D721Med (cell line): ENCODE measurements around the gene ATCAY.
"Not testable (repeated sequence)": the region's sequence is repeated elsewhere in the genome, so short reads cannot be mapped to it uniquely, and the experiment has no call there.

Experiments used
- DNase-seq: peaks from one replicate; pipeline ENCODE4 v3.0.0; 2011; ENCODE audit warnings: low spot score; ENCODE audit not compliant: insufficient read length
- FAIRE-seq: peaks from 2 replicates; lab custom pipeline; 2011; peaks lifted over from hg19 to GRCh38; lab: Jason Lieb, UNC
- TF ChIP-seq, protein P1 (sequence below): IDR thresholded peaks from 2 replicates; pipeline ENCODE4 v1.5.1; 2012; ENCODE audit warnings: mild to moderate bottlenecking, control low read depth; ENCODE audit not compliant: insufficient read depth; ENCODE audit errors: missing control alignments

Gene ATCAY

DNA sequence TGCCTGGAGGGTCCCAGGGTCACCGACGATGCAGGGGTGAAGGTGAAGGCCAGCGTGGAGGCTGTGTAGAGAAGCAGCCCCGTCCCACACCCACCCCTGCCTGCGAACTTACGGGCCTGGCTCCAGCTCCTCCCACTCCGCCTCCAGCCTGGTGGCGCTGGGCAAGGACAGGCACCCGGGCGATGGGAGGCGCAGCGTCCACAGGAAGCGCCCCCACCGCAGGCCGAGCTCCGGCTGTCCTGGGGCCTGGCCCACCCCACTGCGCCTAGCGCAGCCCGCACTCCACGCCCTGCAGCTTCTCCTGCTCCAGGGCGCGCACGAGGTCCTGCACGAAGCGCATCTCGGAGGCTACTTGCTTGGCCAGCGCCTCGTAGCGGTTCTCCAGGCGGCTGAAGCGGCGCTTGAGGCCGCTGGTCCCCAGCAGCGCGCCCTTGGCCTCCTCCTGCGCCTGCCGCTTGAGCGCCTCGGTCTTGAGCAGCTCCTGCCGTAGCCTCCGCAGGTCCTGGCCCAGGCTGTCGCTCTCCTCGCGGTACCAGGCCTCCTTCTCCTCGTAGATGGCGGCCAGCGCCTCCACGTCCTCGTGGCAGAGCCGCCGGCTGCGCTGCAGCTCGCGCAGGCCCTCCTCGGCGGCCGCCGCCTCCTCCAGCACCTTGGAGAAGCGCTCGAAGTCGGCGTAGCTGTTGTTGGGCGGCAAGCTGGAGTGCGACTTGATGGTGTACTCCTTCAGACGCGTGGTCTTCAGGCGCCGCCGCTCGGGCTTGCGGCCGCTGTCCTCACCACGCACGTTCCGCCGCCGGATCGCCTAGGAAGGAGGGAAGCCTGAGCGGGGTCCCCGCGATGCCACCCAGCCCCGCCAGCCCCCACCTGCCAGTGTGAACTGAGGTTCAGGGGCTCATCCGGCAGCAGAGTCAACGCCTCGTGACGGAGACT lies 78.6 kb downstream of the ATCAY start:
- FAIRE-seq = no peak
- TF ChIP-seq, protein P1, sequence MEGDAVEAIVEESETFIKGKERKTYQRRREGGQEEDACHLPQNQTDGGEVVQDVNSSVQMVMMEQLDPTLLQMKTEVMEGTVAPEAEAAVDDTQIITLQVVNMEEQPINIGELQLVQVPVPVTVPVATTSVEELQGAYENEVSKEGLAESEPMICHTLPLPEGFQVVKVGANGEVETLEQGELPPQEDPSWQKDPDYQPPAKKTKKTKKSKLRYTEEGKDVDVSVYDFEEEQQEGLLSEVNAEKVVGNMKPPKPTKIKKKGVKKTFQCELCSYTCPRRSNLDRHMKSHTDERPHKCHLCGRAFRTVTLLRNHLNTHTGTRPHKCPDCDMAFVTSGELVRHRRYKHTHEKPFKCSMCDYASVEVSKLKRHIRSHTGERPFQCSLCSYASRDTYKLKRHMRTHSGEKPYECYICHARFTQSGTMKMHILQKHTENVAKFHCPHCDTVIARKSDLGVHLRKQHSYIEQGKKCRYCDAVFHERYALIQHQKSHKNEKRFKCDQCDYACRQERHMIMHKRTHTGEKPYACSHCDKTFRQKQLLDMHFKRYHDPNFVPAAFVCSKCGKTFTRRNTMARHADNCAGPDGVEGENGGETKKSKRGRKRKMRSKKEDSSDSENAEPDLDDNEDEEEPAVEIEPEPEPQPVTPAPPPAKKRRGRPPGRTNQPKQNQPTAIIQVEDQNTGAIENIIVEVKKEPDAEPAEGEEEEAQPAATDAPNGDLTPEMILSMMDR = no peak
- DNase-seq = no peak

DNA sequence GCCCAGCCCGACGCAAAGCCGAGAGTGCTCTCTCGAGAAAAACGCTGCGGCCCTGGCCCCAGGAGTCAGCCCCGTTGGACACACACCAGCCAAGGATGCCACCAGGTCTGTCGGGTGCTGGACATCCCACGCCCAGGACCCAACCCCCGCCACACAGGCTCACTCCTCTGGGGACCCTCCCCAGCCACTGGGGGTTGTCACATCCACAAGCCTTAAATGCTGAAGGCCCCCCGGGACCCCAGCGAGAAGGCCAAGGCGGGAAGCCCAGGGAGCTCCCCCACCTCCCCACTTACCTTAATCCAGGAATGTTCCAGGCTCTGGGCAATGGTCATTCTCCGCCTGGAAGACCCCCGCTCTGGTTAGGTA lies 79.3 kb downstream of the ATCAY start:
- TF ChIP-seq, protein P1 = no peak
- FAIRE-seq (no peak), DNase-seq (no peak)

DNA sequence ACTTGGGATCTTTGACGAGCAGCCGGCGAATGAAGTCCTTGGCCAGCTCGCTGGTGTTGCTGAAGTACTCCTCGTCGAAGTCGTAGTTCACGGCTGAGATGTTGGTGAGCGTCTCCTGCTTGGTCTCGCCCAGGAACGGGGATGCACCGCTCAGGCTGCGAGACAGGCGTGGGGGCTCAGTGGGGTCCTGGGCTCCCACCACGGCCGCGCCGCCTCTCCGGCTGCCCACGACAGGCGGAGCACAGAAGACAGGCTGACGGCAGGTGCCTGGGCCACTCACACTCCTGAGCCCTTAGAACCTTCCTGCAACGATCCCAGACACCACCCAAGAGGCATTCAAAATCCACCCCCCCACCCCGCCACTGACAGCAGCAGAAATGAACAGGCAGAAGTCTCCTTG lies 80.5 kb downstream of the ATCAY start:
- TF ChIP-seq, protein P1 = no peak
- DNase-seq = no peak
- FAIRE-seq = no peak

DNA sequence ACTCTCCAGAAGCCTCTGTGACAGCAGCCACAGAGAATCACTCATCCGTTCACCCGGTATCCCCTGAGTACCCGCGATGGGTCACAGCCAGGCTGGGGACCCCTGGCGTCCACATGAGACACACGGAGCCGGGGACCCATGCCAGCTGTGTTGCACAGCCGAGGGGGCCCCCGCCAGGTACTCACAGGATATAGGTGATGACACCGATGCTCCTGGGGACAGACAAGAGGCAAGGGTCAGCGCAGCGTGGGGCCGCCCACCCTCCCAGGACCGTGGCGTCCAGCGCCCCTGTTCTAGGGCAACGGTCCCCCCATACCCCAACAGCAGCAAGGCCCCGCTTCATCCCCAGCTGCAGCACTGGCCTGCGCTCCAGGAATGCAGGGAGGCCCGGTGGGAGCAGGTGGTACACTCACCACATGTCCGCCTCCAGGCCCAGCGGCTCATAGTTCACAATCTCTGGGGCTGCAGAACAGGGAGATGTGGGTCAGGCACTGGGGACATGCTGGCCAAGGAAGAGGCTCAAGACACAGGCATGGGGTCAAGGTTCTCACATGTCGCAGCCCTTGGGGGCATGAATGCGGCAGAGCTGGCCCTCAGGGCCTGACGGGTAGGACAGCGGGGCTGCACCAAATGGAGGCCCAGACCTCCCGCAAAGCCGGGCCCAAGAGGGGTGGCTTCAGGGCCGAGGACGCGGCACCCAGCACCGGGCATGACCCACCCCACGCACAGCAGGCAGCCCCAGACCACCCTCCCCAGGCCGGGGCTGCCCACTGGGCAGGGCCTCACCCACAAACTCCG lies 83.2 kb downstream of the ATCAY start:
- TF ChIP-seq, protein P1 = no peak
- DNase-seq (no peak), FAIRE-seq (no peak)

DNA sequence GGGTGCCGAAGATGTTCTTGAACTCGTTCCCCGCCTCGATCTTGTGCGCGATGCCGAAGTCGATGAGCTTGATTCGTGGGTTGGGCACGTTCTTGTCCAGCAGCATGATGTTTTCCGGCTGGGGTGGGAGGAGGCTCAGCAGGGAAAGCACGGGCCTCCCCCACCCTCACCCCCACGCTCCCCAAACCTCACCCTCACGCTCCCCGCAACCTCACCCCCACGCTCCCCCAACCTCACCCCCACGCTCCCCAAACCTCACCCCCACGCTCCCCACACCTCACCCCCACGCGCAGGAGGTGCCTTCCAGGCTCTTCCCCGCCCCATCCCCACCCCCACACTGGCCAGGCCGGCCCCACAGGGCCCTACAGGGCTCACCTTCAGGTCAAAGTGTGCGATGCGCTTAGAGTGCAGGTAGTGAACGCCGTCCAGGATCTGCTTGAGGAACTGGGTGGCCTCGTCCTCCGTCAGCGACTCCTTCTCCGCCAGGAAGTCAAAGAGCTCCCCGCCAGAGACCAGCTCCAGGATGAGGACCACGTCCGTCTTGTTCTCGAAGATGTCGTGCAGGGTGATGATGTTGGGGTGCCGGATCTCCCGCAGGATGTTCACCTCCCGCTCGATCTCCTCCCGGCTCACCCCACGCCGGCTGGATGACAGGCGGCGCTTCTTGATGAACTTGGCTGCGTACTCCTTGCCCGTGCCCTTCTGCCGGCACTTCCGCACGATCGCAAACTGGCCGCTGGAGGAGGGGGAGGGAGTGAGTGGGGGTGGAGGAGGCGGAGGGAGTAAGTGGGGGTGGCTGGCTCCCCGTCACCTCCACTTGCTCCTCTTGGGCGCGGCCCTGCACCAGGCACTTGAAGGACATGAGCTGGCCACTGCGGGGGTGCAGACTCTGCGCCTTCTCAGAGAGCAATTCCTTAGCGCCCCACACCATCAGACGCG lies 84.0 kb downstream of the ATCAY start:
- FAIRE-seq (no peak), DNase-seq (no peak)
- TF ChIP-seq, protein P1 = no peak

DNA sequence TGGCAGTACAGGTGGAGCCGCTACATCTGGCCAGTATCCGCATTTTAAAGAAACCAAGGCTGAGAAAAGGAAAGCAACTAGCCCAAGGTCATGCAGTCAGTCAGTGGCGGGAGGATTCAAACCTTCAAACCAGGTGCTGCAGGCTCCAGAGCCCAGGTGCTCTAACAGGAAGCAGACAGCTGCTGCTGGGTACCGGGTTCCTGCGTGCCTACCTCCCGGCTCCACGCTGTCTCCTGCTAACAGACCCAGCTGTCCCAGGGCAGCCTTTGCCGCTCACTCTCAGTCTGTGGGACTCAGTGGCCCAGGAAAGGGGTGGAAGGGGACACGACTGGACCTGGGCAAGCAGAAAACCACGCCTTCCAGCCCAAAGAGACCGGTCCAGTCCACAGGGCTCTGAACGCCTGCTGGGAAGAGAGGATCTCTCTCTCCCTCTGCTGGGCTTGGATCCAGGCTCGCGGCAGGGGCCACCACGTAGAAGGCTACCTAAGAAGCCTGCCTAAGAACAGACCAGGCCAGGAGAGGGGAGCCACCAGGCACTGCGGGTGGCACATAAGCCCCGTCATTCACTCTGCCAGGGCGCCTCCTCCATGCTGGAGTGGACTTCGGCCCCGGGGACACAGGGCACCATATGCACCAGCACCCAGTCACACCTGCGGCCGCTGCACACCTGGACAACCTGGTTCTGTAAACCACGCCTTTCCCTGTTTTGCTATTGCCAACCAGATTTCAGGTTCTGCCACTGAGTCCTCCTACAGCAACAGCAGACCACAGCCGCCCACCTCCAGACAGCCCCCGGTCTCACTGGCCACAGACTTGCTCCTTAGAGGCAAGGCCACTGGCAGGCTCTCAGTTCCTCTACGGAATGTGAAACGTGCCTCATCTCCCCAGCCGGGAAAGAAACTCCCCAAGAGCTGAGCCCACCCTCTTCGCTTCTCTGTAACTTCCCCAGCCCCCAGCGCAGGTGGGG lies 85.8 kb downstream of the ATCAY start:
- FAIRE-seq (no peak), DNase-seq (no peak)
- TF ChIP-seq, protein P1 = no peak

DNA sequence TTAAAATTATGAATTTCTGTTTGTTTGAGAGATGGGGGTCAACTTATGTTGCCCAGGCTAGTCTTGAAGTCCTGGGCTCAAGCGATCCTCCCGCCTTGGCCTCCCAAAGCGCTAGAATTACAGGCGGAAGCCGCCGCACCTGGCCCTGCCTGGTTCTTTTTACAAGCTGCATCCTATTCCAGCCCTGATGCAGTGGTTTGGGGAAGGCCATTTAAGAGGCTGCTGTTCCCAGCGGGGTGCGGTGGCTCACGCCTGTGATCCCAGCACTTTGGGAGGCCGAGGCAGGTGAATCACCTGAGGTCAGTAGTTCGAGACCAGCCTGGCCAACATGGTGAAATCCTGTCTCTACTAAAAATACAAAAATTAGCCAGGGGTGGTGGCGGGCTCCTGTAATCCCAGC lies 87.5 kb downstream of the ATCAY start:
- DNase-seq, FAIRE-seq: not testable (repeated sequence)
